SH-SY5Y (cell line): ENCODE results near the gene GSAP.

Experiments
- GATA2 ChIP-seq: IDR thresholded peaks from 2 replicates; pipeline ENCODE4 v1.6.1; 2011; ENCODE audit warnings: mild to moderate bottlenecking, low read depth, low read length
- GATA3 ChIP-seq: IDR thresholded peaks from 2 replicates; pipeline ENCODE4 v1.6.1; 2011; ENCODE audit warnings: low read depth, mild to moderate bottlenecking, low read length, moderate library complexity

DNA sequence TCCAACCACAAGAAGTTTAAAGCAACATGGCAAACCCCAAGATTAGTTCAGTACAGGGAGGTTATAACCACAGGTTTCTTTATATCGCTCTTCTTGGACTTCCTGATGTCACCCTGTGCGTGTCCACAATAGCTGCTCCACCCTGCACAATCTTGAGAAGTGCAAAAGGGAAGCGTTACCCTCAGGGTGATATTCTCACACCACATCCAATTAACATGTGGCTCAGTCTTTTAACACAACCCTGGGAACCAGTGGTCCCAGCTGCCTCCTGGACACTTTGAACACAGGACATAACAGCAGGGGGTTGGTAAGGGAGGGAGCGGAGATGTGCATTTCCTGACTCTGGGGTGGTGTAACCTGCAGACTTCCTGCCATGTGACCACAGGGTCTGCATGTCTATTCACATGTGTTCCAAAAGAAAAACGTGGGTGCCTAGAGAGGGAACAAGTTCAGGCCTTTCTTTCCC, 64.6 kb downstream of the GSAP start:
- TF ChIP-seq GATA3 (no peak), GATA2 (no peak)
